HTR-8/SVneo (cell line): ENCODE results near the gene SIM2.
A peak's percentile ranks its signal among the peaks of the same experiment; 100 is the strongest.

Experiments
- DNase-seq: peaks from one replicate; pipeline ENCODE4 v3.0.0; 2011; ENCODE audit warnings: low spot score, mixed read lengths; ENCODE audit not compliant: insufficient read length
- FAIRE-seq: peaks from 2 replicates; lab custom pipeline; 2011; peaks lifted over from hg19 to GRCh38; lab: Jason Lieb, UNC

SIM2 gene

DNA sequence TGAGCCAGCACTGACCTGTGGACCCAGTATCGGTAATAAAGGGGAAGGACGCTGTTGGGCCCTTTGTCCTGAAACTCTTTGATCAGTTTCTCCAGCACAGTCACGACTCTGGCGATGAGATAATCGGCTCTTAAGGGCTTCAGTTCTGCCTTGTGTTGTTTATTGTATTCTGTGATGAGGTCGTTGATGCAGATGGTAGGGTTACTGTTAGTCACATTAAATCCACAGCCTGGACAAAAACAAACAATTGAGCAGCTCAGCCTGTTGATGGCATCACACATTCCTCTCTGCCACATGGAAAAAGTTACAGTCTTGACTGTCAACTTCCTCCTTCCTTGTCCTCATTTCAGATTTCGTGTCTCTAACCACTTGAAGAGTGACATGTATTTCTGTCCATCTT is 57.6 kb downstream of the SIM2 start:
- DNase-seq (no peak), FAIRE-seq (no peak)

DNA sequence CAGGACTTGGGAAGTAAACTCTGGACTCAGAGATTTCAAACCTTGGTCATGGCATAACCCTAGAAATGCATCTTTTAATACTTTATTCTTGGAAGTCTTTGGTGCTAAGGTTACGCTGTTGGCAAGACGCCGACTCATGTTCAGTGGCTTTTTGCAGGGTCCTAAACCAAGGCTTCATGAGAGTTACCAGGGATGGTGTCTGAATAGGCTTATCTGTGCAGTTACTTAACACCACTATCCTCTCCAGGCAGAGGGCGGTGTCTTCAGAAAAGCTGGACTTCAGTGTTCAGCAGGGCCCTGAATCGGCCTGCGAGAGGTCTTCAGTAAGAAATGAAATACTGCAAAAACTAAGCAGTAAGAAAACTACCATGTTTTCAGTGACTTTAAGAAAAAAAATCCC is 58.3 kb downstream of the SIM2 start:
- FAIRE-seq: no peak

DNA sequence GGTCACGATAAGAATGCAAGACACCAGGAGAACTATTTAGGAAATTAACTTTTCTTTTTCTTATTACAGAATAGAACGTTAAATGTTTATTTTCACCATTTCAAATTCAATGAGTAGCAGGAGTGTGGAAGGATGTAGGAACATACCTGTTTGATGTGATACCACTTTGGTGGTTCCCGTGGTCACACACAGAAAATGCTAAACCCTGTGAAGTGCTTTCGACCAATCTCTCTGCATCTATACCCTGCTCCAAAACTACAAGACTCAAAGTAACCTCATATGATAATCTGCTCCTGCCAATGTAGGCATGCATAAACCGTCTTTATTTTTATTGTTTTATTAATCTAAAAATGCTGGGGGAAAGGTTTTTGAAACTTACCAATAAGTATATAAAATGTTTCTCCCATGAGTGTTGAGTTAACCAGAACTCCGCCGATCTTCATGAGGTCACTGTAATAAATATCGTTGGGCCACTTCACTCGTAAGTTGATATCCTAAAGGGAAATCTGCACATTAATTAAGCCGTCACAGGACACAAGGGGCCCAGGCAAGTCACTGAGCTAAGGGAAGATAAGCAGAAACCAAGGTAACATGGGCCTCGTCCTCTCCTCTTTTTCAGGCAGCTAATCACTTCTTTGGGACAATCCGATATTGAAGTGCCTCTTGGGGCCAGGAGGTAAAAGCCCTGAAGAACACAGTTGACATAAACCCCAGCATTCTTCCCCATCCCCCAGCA is 60.6 kb downstream of the SIM2 start:
- no peak for DNase-seq
- FAIRE-seq: no peak

More for the DNA sequence above, 58.3 kb downstream of the SIM2 start:
- no peak for DNase-seq

DNA sequence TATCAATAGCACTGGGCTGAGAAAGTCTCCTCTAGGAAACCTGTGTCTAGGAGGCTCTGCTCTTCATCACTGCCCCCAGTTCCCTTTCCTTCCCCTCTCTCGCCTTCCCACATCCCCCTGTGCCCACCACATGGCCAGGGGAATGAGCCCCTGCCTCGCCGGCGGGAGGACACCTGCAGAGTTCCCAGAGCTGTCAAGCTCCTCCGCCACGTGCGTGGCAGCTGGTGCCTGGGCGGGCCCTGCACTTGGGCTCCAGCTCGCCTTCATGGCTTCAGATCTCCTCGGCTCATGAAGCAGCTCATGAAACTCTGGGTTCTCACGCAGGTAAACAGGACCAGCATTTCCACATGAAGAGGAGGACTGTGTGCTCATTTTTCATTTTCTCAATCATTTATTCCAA is 62.8 kb downstream of the SIM2 start:
- DNase-seq (no peak), FAIRE-seq (no peak)

DNA sequence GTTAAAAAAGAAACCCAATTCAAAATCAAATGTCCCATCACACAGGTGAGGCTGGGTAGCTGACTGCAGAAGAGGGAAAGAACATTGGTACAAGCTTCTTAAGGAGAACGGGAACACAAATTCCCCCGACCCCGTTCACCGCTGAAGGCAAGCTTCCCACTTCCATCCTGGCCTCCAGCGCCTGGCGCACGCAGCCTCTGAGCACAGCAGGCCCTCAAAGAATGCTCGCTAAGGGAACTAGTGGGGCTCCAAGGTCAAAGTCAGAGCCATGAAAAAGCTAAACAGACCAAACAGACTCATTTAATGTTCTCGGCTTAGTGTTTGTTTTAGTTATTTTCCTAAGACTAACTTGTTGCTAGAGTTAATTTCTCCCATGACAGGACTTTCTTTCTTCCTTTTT is 63.7 kb downstream of the SIM2 start:
- no peak for FAIRE-seq
- no peak for DNase-seq

DNA sequence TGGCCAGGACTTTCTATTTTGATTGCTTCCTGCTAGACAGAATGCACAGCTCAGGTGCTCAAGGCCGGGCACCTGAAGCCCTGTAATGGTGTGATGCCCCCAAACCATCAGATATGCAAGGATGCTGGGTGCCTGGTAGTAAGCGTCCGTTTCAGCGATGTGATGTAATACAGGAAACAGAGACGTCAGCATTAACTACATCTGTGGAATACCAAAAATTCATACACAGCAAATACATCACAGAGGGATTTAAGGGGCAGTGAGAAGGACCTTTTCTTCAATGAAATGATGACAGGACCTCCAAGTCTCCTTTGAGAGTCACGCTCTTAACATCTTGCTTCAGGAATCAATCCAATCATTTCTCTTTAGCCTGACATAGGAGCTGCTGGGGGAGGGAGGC is 64.4 kb downstream of the SIM2 start:
- FAIRE-seq (no peak), DNase-seq (no peak)

DNA sequence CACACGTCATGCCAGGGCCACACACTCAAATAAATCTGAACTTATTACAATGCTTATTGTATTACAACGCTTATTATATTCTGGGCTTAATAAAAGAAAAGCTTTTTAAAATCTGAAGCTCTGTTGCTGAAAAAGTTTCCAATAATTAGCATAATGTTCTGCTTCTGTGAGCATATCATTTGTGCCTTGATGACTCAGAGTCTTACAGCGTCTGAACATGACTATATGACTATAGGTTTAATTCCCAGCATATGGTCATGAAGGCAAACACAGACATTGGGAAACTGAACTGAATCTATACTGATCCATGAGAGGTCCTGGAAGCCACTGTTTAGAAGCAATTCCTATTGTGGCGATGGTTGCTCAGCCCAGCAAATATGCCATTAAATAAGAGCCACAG is 66.3 kb downstream of the SIM2 start:
- no peak for FAIRE-seq
- no peak for DNase-seq

- no peak for FAIRE-seq
- no peak for DNase-seq
Measured at GRCh38 chr21:36766511-36766910, 67.6 kb downstream of the SIM2 start.

DNA sequence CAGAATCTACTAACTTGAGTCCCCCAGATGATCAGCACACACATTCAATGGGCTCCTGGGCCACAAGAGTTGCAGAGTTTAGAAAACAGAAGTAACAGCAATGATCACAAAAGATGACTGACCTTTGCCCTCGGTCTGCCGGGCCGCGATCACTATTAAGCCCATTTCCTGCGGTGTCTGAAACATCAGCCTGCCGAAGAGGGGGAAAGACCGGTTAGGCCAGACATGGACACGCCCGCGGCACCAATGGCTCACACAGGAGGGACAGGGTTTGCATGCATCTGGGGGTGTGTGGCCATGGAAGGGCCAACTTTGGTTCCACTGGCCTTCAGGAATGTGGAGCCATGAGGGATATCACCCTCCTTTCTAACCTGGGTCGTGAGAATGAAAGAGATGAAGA is 68.2 kb downstream of the SIM2 start:
- FAIRE-seq (no peak), DNase-seq (no peak)

DNA sequence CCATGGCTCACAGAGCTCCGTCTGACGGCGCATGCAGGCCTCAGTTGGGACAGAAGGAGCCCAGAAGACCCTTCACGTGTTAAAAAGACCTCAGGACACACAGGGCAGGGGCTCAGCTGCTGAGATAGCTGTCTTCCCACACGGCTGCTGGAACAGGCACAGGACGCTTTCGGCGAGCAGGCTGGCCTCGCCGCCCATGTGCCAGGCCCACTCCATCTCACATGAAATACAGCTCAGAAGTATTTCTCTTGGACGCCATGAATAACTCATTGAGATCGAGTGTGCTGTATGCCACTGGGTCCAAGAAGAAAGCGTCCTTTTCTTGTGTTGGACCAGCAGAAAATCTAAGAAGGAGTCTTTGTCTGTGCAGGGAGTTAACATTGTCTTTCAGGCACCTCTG is 69.6 kb downstream of the SIM2 start:
- FAIRE-seq (no peak), DNase-seq (no peak)

- FAIRE-seq (no peak), DNase-seq (no peak)
Measured at GRCh38 chr21:36769051-36769839, 70.3 kb downstream of the SIM2 start.

DNA sequence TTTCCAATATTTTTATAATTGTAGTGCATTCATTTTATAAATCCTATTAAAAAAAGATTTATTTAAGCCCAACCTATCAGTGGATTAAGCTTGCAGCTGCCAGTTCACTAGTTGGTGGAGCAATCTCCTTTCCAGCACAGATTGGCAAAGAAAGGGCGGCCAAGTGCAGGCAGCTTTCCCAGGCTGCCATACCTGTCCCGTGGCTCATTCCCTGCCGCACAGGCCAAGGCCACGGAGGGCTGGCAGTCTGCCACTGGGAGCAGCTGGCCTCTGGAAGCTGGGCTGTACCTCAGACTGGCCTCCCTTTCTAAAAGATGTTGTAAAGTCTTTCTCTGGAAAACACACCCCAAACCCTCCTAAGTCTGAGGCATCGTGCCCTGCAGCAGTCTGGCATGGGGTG is 74.2 kb downstream of the SIM2 start:
- no peak for DNase-seq
- FAIRE-seq: no peak

DNA sequence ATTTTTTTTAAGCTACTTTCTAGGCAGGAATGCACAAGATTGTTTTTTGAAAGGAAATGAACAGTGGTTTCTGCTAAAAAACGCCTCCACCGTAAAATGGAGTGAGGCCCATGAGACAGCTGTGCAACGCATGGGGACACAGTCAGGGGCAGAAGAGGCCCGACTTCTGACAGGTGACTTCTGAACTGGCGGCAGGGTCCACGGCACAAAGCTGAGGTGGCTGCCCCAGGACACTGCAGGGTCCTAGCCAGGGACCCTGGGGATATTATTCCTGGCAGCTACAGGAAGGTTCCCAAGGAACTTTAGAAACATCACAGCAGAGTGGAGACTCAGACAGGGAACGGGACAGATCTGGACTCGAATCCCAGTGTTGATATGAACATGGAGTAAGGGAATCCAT is 75.1 kb downstream of the SIM2 start:
- no peak for FAIRE-seq
- DNase-seq: no peak

DNA sequence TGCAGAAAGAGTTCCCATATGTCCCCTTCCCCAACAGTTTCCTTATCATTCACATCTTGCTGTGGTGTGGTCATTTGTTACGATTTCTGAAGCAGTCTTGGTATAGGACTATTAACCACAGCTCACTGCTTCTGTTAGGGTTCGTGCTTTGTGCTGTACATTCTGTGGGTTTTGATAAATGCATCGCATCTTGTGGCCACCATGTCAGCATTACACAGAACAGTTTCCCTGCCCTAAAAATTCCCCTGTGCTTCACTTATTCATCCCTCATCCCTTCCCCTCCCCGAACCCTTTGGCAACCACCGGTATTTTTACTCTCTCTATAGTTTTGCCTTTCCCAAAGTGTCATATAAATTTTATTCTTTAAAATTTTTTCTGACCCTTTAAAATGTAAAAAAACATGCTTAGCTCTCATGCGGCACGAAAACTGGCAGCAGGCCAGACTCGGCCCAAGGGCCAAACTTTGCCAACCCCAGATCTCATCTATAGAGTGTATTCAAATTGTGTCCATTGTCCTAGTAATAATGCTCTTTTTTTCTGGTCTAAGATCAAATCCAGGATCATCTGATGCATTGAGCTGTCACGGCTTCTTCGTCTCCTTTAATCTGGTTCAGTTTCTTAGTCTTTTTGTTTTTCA is 78.2 kb downstream of the SIM2 start:
- DNase-seq (no peak), FAIRE-seq (no peak)

- DNase-seq (no peak), FAIRE-seq (no peak)
Measured at GRCh38 chr21:36780861-36781260, 81.9 kb downstream of the SIM2 start.

DNA sequence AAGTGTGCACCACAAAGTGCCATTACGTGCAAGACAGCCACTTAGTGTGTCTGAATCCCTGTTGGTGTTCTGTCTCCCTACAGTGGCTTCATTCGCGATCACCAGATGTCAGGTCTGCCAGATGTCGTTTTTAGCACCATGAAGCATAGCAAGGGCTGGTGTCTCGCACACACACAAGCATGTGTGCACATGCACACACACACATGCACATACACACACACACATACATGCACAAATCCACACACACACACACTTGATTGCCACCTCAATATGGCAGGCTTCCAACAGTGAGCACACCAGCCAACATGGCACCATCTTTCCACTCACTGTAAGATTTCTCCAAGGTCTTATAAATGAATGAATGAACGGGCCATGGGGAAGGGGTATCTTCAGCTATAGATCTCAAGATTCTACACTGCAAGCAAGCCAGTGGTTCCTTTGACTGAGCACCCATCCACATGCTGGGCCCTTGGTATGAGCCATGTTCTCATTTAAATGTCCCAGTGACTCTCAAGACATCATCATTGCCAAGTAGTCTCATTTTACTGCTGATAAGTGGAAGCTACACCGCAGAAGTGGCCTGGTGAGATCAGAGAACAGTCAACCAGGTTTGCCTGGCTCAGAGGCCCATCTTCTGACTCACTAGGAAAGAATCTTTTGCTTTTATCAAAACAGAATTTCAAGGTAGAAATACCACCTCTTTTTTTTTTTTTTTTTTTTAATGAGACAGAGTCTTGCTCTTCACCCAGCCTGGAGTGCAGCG is 84.9 kb downstream of the SIM2 start:
- DNase-seq: peak; percentile 58
- FAIRE-seq: peak; percentile 33

GRCh38 chr21:36784947-36785346 is 86.0 kb downstream of the SIM2 start:
- FAIRE-seq: no peak

GRCh38 chr21:36785615-36786014 is 86.7 kb downstream of the SIM2 start:
- no peak for FAIRE-seq
- no peak for DNase-seq

More at GRCh38 chr21:36784947-36785346, 86.0 kb downstream of the SIM2 start:
- DNase-seq: no peak

GRCh38 chr21:36786186-36786585 is 87.3 kb downstream of the SIM2 start:
- DNase-seq (no peak), FAIRE-seq (no peak)

GRCh38 chr21:36788120-36788638 is 89.3 kb downstream of the SIM2 start:
- FAIRE-seq (no peak), DNase-seq (peak; percentile 33)
